HepG2 (cell line): ENCODE measurements around the gene ELOVL2. TPM values are rescaled to one million over a fixed set of nuclear protein-coding genes. Genes with fewer than 3 reads are reported as not detected.
A peak's percentile ranks its signal among the peaks of the same experiment; 100 is the strongest.

Source experiments
- CTCF ChIP-seq: sonication (generic); formaldehyde crosslinking; IDR thresholded peaks from 2 replicates; pipeline ENCODE4 v1.5.0; 2020; ENCODE audit warnings: mild to moderate bottlenecking, missing genetic modification reagents, moderate library complexity
- DRAP1 ChIP-seq: IDR thresholded peaks from 2 replicates; pipeline ENCODE4 v1.6.1; 2016; ENCODE audit warnings: missing genetic modification reagents, missing compliant biosample characterization
- E2F5 ChIP-seq: sonication (generic); formaldehyde crosslinking; conservative IDR thresholded peaks from 2 replicates; pipeline ENCODE4 v1.4.0; 2020; ENCODE audit warnings: missing genetic modification reagents
- IRF9 ChIP-seq: sonication (generic); formaldehyde crosslinking; IDR thresholded peaks from 2 replicates; pipeline ENCODE4 v1.8.0; 2022; ENCODE audit warnings: missing genetic modification reagents, mild to moderate bottlenecking, borderline replicate concordance
- MXI1 ChIP-seq: IDR thresholded peaks from 3 replicates; pipeline ENCODE4 v1.6.1; 2012; ENCODE audit warnings: low read depth, low read length, inconsistent platforms, borderline replicate concordance
- ONECUT2 ChIP-seq: sonication (generic); formaldehyde crosslinking; IDR thresholded peaks from 2 replicates; pipeline ENCODE4 v1.4.0; 2020; ENCODE audit warnings: missing genetic modification reagents
- PHF20 ChIP-seq: sonication (generic); formaldehyde crosslinking; IDR thresholded peaks from 2 replicates; pipeline ENCODE4 v1.5.0; 2020; ENCODE audit warnings: mild to moderate bottlenecking, missing genetic modification reagents
- POGK ChIP-seq: sonication (generic); formaldehyde crosslinking; conservative IDR thresholded peaks from 2 replicates; pipeline ENCODE4 v1.8.0; 2022; ENCODE audit warnings: mild to moderate bottlenecking, moderate library complexity, missing genetic modification reagents
- SIN3A ChIP-seq: IDR thresholded peaks from 2 replicates; pipeline ENCODE4 v1.6.1; 2011; ENCODE audit warnings: low read depth, mild to moderate bottlenecking, control low read depth, low read length, borderline replicate concordance
- SOX13 ChIP-seq, 3 experiments: fragments of 450-650 bp in 1 of 3; sonication (generic) in 1 of 3; formaldehyde crosslinking in 1 of 3; IDR thresholded peaks in 2 of 3; conservative IDR thresholded peaks in 1 of 3; 2 replicates each; pipeline versions ENCODE4 v1.5.0 to v1.6.1; 2016 to 2020; ENCODE audit warnings: antibody characterized with exemption in 1 of 3, mild to moderate bottlenecking in 1 of 3, missing compliant biosample characterization in 1 of 3, missing genetic modification reagents in 1 of 3, moderate library complexity in 1 of 3
- TAF1 ChIP-seq: sonication (generic); formaldehyde crosslinking; IDR thresholded peaks from 2 replicates; pipeline ENCODE4 v1.4.0; 2020; ENCODE audit warnings: missing genetic modification reagents
- TGIF2 ChIP-seq: IDR thresholded peaks from 2 replicates; pipeline ENCODE4 v1.6.1; 2016; ENCODE audit warnings: control low read depth, missing compliant biosample characterization
- ZBTB14 ChIP-seq: sonication (generic); formaldehyde crosslinking; IDR thresholded peaks from 2 replicates; pipeline ENCODE4 v1.4.0; 2020; ENCODE audit warnings: missing genetic modification reagents
- ZNF292 ChIP-seq: sonication (generic); formaldehyde crosslinking; IDR thresholded peaks from 2 replicates; pipeline ENCODE4 v1.8.1; 2022; ENCODE audit warnings: mild to moderate bottlenecking, low read depth, missing genetic modification reagents, borderline replicate concordance
- polyA plus RNA-seq, 8 experiments: library from polyadenylated mRNA; depleted of rRNA in 3 of 8; stranded (reverse) in 7 of 8; unstranded in 1 of 8; fragments of >200 nt; fragmentation: Illumina TruSeq in 4 of 8; extraction: Trizol in 4 of 8; gene quantifications; 2 replicates each; pipeline versions ENCODE4 v1.2.1 to v1.2.3, GENCODE V29; 2011 to 2016; ENCODE audit warnings: low read depth in 4 of 8, missing spikeins in 1 of 8, mixed read lengths in 1 of 8; ENCODE audit not compliant: insufficient read depth in 1 of 8
- total RNA-seq, 5 experiments: library from RNA; depleted of rRNA; stranded (reverse); fragments of >200 nt; fragmentation: Illumina TruSeq; extraction: Trizol; gene quantifications; 2 replicates each; pipeline ENCODE4 v1.2.3, GENCODE V29; 2016; ENCODE audit warnings: low read depth in 1 of 5

ELOVL2 gene
- total and polyA plus RNA-seq, 2 of the 13 experiments (the other 11 are each of a cell fraction or from before 2014, with no cell fraction given) = 43.6 to 65.4 TPM

GRCh38 chr6:11012295-11012754 lies 31.8 kb downstream of the ELOVL2 start (continued):
- TF ChIP-seq E2F5 (no peak), MXI1 (no peak), TGIF2 (peak; percentile 88), IRF9 (CRISPR knock-in tag) (no peak), TAF1 (CRISPR knock-in tag) (no peak), ZNF292 (CRISPR knock-in tag) (0 out of 2 replicates have a peak, but pooled peaks have one; percentile 30), SIN3A (0 out of 2 replicates have a peak, but pooled peaks have one; percentile 33), POGK (peak; percentile 62; the same call in 1 of the 2 replicates), CTCF (CRISPR knock-in tag) (peak; percentile 4; the same call in 1 of the 2 replicates), PHF20 (CRISPR knock-in tag) (no peak), ZBTB14 (CRISPR knock-in tag) (peak; percentile 28; the same call in 1 of the 2 replicates), ONECUT2 (CRISPR knock-in tag) (peak; percentile 72; the same call in 1 of the 2 replicates), SOX13 (IDR thresholded peaks at IDR 0.05) (peak; percentile 81), SOX13 (CRISPR knock-in tag; conservative IDR thresholded peaks at IDR 0.05 in 1 of 2, IDR thresholded peaks at IDR 0.05 in 1 of 2) (peak in 1 of 2 experiments; percentile 96; a peak in 2 of 4 replicates), DRAP1 (CRISPR knock-in tag) (peak; percentile 55; the same call in 1 of the 2 replicates)
